ENCODE measurements around the gene EML4. TPM values are rescaled to one million over a fixed set of nuclear protein-coding genes. Genes with fewer than 3 reads are reported as not detected.

The EML4 gene
- total RNA-seq, 1 donor from 2014 or later, result 50.8 TPM

- TF ChIP-seq CTCF (IDR thresholded peaks at IDR 0.05; ENCODE audit: partially characterized antibody, unreplicated experiment), result no peak
- no peaks in the 10 kb centered on the region for H3K36me3 Mint-ChIP-seq (ENCODE audit: unreplicated experiment)
- no peak overlapping the region for H3K4me3 Mint-ChIP-seq (ENCODE audit: unreplicated experiment)
- H3K9me3 Mint-ChIP-seq (ENCODE audit: unreplicated experiment), result no peaks in the 10 kb centered on the region
- H3K27me3 Mint-ChIP-seq (ENCODE audit: unreplicated experiment), result no peaks in the 10 kb centered on the region
- no peak overlapping the region for H3K27ac Mint-ChIP-seq (ENCODE audit: unreplicated experiment)
- H3K4me1 Mint-ChIP-seq (ENCODE audit: low read depth, unreplicated experiment), result peaks cover 4% of the 10 kb centered on the region
- DNase-seq, result no peak
These were observed 18.7 kb downstream of the EML4 start for GRCh38 chr2:42187886-42188285.

- no peak overlapping the region for H3K4me3 Mint-ChIP-seq (ENCODE audit: unreplicated experiment)
- TF ChIP-seq CTCF (IDR thresholded peaks at IDR 0.05; ENCODE audit: partially characterized antibody, unreplicated experiment), result no peak
- no peaks in the 10 kb centered on the region for H3K9me3 Mint-ChIP-seq (ENCODE audit: unreplicated experiment)
- no peaks in the 10 kb centered on the region for H3K4me1 Mint-ChIP-seq (ENCODE audit: low read depth, unreplicated experiment)
- no peak for DNase-seq
- H3K36me3 Mint-ChIP-seq (ENCODE audit: unreplicated experiment), result no peaks in the 10 kb centered on the region
- H3K27ac Mint-ChIP-seq (ENCODE audit: unreplicated experiment), result no peak overlapping the region
- H3K27me3 Mint-ChIP-seq (ENCODE audit: unreplicated experiment), result no peaks in the 10 kb centered on the region
These were observed 20.0 kb downstream of the EML4 start for GRCh38 chr2:42189235-42189566.

GRCh38 chr2:42190191-42190590 is 21.0 kb downstream of the EML4 start:
- H3K4me3 Mint-ChIP-seq (ENCODE audit: unreplicated experiment), result no peak overlapping the region

GRCh38 chr2:42191285-42192009 is 22.3 kb downstream of the EML4 start:
- DNase-seq, result no peak
- H3K4me1 Mint-ChIP-seq (ENCODE audit: low read depth, unreplicated experiment), result peaks cover 5% of the 10 kb centered on the region
- H3K9me3 Mint-ChIP-seq (ENCODE audit: unreplicated experiment), result no peaks in the 10 kb centered on the region
- no peaks in the 10 kb centered on the region for H3K27me3 Mint-ChIP-seq (ENCODE audit: unreplicated experiment)
- H3K4me3 Mint-ChIP-seq (ENCODE audit: unreplicated experiment), result no peak overlapping the region
- TF ChIP-seq CTCF (IDR thresholded peaks at IDR 0.05; ENCODE audit: partially characterized antibody, unreplicated experiment), result no peak
- H3K36me3 Mint-ChIP-seq (ENCODE audit: unreplicated experiment), result no peaks in the 10 kb centered on the region
- no peak overlapping the region for H3K27ac Mint-ChIP-seq (ENCODE audit: unreplicated experiment)

More at GRCh38 chr2:42190191-42190590, 21.0 kb downstream of the EML4 start:
- no peaks in the 10 kb centered on the region for H3K27me3 Mint-ChIP-seq (ENCODE audit: unreplicated experiment)
- TF ChIP-seq CTCF (IDR thresholded peaks at IDR 0.05; ENCODE audit: partially characterized antibody, unreplicated experiment), result no peak
- no peaks in the 10 kb centered on the region for H3K4me1 Mint-ChIP-seq (ENCODE audit: low read depth, unreplicated experiment)
- no peaks in the 10 kb centered on the region for H3K9me3 Mint-ChIP-seq (ENCODE audit: unreplicated experiment)
- no peak overlapping the region for H3K27ac Mint-ChIP-seq (ENCODE audit: unreplicated experiment)
- no peak for DNase-seq
- H3K36me3 Mint-ChIP-seq (ENCODE audit: unreplicated experiment), result no peaks in the 10 kb centered on the region

- H3K4me1 Mint-ChIP-seq (ENCODE audit: low read depth, unreplicated experiment), result peaks cover 9% of the 10 kb centered on the region
- H3K36me3 Mint-ChIP-seq (ENCODE audit: unreplicated experiment), result no peaks in the 10 kb centered on the region
- no peak overlapping the region for H3K27ac Mint-ChIP-seq (ENCODE audit: unreplicated experiment)
These were observed 22.8 kb downstream of the EML4 start for GRCh38 chr2:42192010-42192373.

More at GRCh38 chr2:42192010-42192373, 22.8 kb downstream of the EML4 start:
- no peak for TF ChIP-seq CTCF (IDR thresholded peaks at IDR 0.05; ENCODE audit: partially characterized antibody, unreplicated experiment)
- Mint-ChIP-seq H3K9me3 (ENCODE audit: unreplicated experiment) (no peaks in the 10 kb centered on the region), H3K4me3 (ENCODE audit: unreplicated experiment) (no peak overlapping the region), H3K27me3 (ENCODE audit: unreplicated experiment) (no peaks in the 10 kb centered on the region)
- no peak for DNase-seq
